ENCODE results near the gene COX10.
A peak's percentile ranks its signal among the peaks of the same experiment; 100 is the strongest.
"Not testable (repeated sequence)": the region's sequence is repeated elsewhere in the genome, so short reads cannot be mapped to it uniquely, and the experiment has no call there.

Gene COX10

GRCh38 chr17:14192039-14192438 lies 122.7 kb downstream of the COX10 start:
- H3K36me3 ChIP-seq, result peaks cover 0 to 24% (median 13%) of the 10 kb centered on the region in 11 experiments; a peak in 11 of 22 replicates
- H3K9ac ChIP-seq; H3K9me3 ChIP-seq (replicated peaks in 1 of 11); H3K27ac ChIP-seq; H3K4me3 ChIP-seq: not testable (repeated sequence)
- H3K4me2 ChIP-seq, result peak overlapping the region in 7 of 11 experiments; percentile 41 to 65 (median 60); a peak in 12 of 22 replicates
- peaks cover 0 to 44% (median 25%) of the 10 kb centered on the region in 10 experiments; a peak in 14 of 20 replicates for H3K4me1 ChIP-seq
- peaks cover 8 to 77% (median 29%) of the 10 kb centered on the region in 11 experiments; a peak in 21 of 22 replicates for H3K27me3 ChIP-seq
- peaks cover 0 to 68% (median 51%) of the 10 kb centered on the region in 11 experiments; a peak in 17 of 22 replicates for H4K20me1 ChIP-seq

GRCh38 chr17:14192636-14193344 lies 123.5 kb downstream of the COX10 start:
- Histone ChIP-seq H3K36me3 (peaks cover 3 to 32% (median 15%) of the 10 kb centered on the region in 11 experiments; a peak in 17 of 22 replicates), H3K27me3 (peaks cover 8 to 83% (median 29%) of the 10 kb centered on the region in 11 experiments; a peak in 21 of 22 replicates), H3K4me1 (peaks cover 0 to 51% (median 25%) of the 10 kb centered on the region in 10 experiments; a peak in 14 of 20 replicates), H4K20me1 (peaks cover 0 to 75% (median 59%) of the 10 kb centered on the region in 11 experiments; a peak in 17 of 22 replicates), H3K4me2 (peak overlapping the region in 9 of 11 experiments; percentile 37 to 69 (median 47); a peak in 15 of 22 replicates)
- H3K27ac ChIP-seq; H3K9ac ChIP-seq; H3K4me3 ChIP-seq; H3K9me3 ChIP-seq (replicated peaks in 1 of 11): not testable (repeated sequence)

GRCh38 chr17:14196377-14196997 lies 127.2 kb downstream of the COX10 start:
- no peaks in the 10 kb centered on the region for H3K9me3 ChIP-seq (replicated peaks in 1 of 11)
- H3K27ac ChIP-seq, result no peak overlapping the region
- H4K20me1 ChIP-seq, result peaks cover 0 to 93% (median 68%) of the 10 kb centered on the region in 11 experiments; a peak in 17 of 22 replicates
- H3K36me3 ChIP-seq, result peaks cover 21 to 52% (median 37%) of the 10 kb centered on the region in 11 experiments; a peak in 21 of 22 replicates
- peaks cover 5 to 59% (median 21%) of the 10 kb centered on the region in 11 experiments; a peak in 21 of 22 replicates for H3K27me3 ChIP-seq
- no peak overlapping the region for H3K9ac ChIP-seq
- no peak for TF ChIP-seq Cebpa-rat (IDR thresholded peaks at IDR 0.05)
- no peak overlapping the region for H3K4me3 ChIP-seq
- H3K4me1 ChIP-seq, result peaks cover 0 to 43% (median 22%) of the 10 kb centered on the region in 10 experiments; a peak in 14 of 20 replicates
- H3K4me2 ChIP-seq, result peak overlapping the region in 8 of 11 experiments; percentile 16 to 83 (median 60); a peak in 15 of 22 replicates

- H3K36me3 ChIP-seq, result peaks cover 21 to 52% (median 37%) of the 10 kb centered on the region in 11 experiments; a peak in 21 of 22 replicates
- no peak overlapping the region for H3K9ac ChIP-seq
- no peaks in the 10 kb centered on the region for H3K9me3 ChIP-seq (replicated peaks in 1 of 11)
- no peak overlapping the region for H3K27ac ChIP-seq
- peaks cover 0 to 37% (median 21%) of the 10 kb centered on the region in 10 experiments; a peak in 14 of 20 replicates for H3K4me1 ChIP-seq
- TF ChIP-seq Cebpa-rat (IDR thresholded peaks at IDR 0.05), result no peak
- H3K4me2 ChIP-seq, result peak overlapping the region in 7 of 11 experiments; percentile 16 to 83 (median 62); a peak in 11 of 22 replicates
- H3K4me3 ChIP-seq, result no peak overlapping the region
- peaks cover 0 to 53% (median 15%) of the 10 kb centered on the region in 11 experiments; a peak in 17 of 22 replicates for H3K27me3 ChIP-seq
- H4K20me1 ChIP-seq, result peaks cover 0 to 93% (median 69%) of the 10 kb centered on the region in 11 experiments; a peak in 17 of 22 replicates
Observed at GRCh38 chr17:14197057-14197456, 127.8 kb downstream of the COX10 start.

GRCh38 chr17:14197586-14197985 lies 128.3 kb downstream of the COX10 start:
- H3K36me3 ChIP-seq, result peaks cover 21 to 52% (median 38%) of the 10 kb centered on the region in 11 experiments; a peak in 21 of 22 replicates
- H4K20me1 ChIP-seq, result peaks cover 0 to 94% (median 71%) of the 10 kb centered on the region in 11 experiments; a peak in 17 of 22 replicates
- H3K4me2 ChIP-seq, result peak overlapping the region in 4 of 11 experiments; percentile 62 to 83 (median 74); a peak in 6 of 22 replicates
- H3K4me1 ChIP-seq, result peaks cover 0 to 32% (median 19%) of the 10 kb centered on the region in 10 experiments; a peak in 13 of 20 replicates
- H3K9ac ChIP-seq, result no peak overlapping the region
- TF ChIP-seq Cebpa-rat (IDR thresholded peaks at IDR 0.05), result no peak
- peaks cover 0 to 51% (median 15%) of the 10 kb centered on the region in 11 experiments; a peak in 17 of 22 replicates for H3K27me3 ChIP-seq
- H3K27ac ChIP-seq, result no peak overlapping the region
- H3K4me3 ChIP-seq, result no peak overlapping the region
- H3K9me3 ChIP-seq (replicated peaks in 1 of 11), result no peaks in the 10 kb centered on the region

GRCh38 chr17:14198013-14198412 lies 128.7 kb downstream of the COX10 start:
- H3K4me3 ChIP-seq, result no peak overlapping the region
- peaks cover 21 to 52% (median 40%) of the 10 kb centered on the region in 11 experiments; a peak in 21 of 22 replicates for H3K36me3 ChIP-seq
- no peaks in the 10 kb centered on the region for H3K9me3 ChIP-seq (replicated peaks in 1 of 11)
- peaks cover 0 to 96% (median 70%) of the 10 kb centered on the region in 11 experiments; a peak in 17 of 22 replicates for H4K20me1 ChIP-seq
- TF ChIP-seq Cebpa-rat (IDR thresholded peaks at IDR 0.05), result no peak
- H3K27me3 ChIP-seq, result peaks cover 0 to 49% (median 15%) of the 10 kb centered on the region in 11 experiments; a peak in 17 of 22 replicates
- no peak overlapping the region for H3K4me2 ChIP-seq
- peaks cover 0 to 30% (median 15%) of the 10 kb centered on the region in 10 experiments; a peak in 13 of 20 replicates for H3K4me1 ChIP-seq
- H3K27ac ChIP-seq, result no peak overlapping the region
- H3K9ac ChIP-seq, result no peak overlapping the region

DNA sequence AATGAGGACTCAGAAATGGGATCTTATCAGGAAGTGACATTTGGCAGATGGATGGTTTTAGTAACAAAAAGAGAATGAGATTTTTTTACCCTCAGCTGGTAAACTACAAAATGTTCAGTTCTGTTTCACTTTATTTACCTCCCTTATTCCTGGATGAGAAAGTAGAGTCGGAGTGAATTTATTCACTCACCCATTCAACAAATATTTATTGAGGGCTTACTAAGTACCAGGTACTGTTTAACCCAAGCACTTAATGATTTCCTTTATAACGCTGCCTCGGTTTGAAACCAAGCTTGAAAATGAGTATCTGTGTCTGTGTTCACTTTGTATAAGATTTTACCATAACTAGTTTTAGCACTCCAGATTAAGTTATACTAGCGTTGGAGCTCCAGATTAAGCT lies 129.3 kb downstream of the COX10 start:
- Histone ChIP-seq H3K9ac (no peak overlapping the region), H3K4me3 (no peak overlapping the region), H4K20me1 (peaks cover 0 to 99% (median 69%) of the 10 kb centered on the region in 11 experiments; a peak in 18 of 22 replicates), H3K4me2 (no peak overlapping the region), H3K27ac (no peak overlapping the region), H3K9me3 (replicated peaks in 1 of 11) (no peaks in the 10 kb centered on the region), H3K36me3 (peaks cover 21 to 53% (median 41%) of the 10 kb centered on the region in 11 experiments; a peak in 21 of 22 replicates), H3K4me1 (peaks cover 0 to 27% (median 12%) of the 10 kb centered on the region in 10 experiments; a peak in 13 of 20 replicates), H3K27me3 (peaks cover 0 to 46% (median 15%) of the 10 kb centered on the region in 11 experiments; a peak in 17 of 22 replicates)
- TF ChIP-seq Cebpa-rat (IDR thresholded peaks at IDR 0.05), result no peak

GRCh38 chr17:14199601-14200000 lies 130.3 kb downstream of the COX10 start:
- Histone ChIP-seq H3K27ac (no peak overlapping the region), H3K4me1 (peaks cover 0 to 25% (median 12%) of the 10 kb centered on the region in 10 experiments; a peak in 13 of 20 replicates), H3K36me3 (peaks cover 22 to 60% (median 48%) of the 10 kb centered on the region in 11 experiments; a peak in 21 of 22 replicates), H4K20me1 (peaks cover 0 to 99% (median 77%) of the 10 kb centered on the region in 11 experiments; a peak in 18 of 22 replicates), H3K4me3 (no peak overlapping the region), H3K27me3 (peaks cover 0 to 36% (median 13%) of the 10 kb centered on the region in 11 experiments; a peak in 17 of 22 replicates), H3K4me2 (no peak overlapping the region), H3K9me3 (replicated peaks in 1 of 11) (no peaks in the 10 kb centered on the region), H3K9ac (no peak overlapping the region)
- no peak for TF ChIP-seq Cebpa-rat (IDR thresholded peaks at IDR 0.05)
